Activated gamma-delta T cell (primary cell): ENCODE data around the gene SYPL1.

Experiments
- DNase-seq: peaks from one replicate; lab custom pipeline; 2025; lab: John Stamatoyannopoulos, UW

The SYPL1 gene

DNA sequence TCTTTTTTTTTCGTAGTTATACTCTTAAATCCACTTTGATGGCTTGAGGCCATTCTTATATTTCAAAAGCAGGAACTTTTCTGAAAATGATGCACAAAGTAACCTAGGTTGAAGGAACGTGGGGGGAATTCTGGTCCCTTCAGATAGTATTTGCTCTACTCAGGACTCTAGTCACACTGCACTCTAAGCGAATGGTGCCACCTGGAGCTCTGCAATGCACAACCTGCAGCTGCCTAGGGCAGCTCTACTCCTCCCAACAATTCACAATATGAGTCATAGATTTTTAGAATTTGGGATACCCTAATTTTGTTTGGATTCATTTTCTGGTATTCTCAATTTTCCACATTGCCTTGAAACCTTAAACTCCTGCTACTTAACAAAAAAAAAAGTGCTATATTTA is 17.3 kb downstream of the SYPL1 start:
- DNase-seq = no peak

DNA sequence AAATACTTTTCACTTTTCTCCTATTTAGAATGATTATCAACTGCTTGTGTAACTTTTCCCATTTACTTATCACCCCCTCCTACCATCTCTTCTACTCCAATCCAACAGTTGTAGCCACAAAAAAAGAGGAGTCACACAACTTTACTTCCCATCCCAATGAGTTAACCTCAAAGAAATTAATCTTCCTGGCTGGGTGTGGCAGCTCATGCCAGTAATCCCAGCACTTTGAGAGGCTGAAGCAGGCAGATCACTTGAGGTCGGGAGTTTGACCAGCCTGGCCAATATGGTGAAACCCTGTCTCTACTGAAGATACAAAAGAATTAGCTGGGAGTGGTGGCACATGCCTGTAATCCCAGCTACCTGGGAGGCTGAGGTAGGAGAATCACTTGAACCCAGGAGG is 19.9 kb downstream of the SYPL1 start:
- DNase-seq = no peak

GRCh38 chr7:106089647-106090046 is 22.5 kb downstream of the SYPL1 start:
- DNase-seq = no peak

DNA sequence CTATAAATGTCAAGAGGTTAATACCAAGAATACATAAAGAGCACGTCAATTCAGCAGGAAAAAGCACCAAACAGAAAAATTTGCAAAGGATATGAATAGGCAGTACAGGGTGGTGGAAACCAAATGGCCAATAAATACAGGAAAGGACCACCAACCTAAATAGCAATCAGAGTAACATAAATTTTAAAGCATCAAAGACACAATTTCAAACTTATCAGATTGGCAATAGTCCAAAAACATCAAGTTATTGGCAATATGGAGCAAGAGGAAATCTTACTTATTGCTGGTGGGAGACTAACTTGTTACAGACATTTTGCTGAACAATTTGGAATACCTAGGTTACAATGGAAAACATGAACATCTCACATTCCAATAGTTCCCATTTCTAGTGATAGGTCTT is 24.1 kb downstream of the SYPL1 start:
- no peak for DNase-seq

GRCh38 chr7:106086062-106086461 is 26.1 kb downstream of the SYPL1 start:
- no peak for DNase-seq

DNA sequence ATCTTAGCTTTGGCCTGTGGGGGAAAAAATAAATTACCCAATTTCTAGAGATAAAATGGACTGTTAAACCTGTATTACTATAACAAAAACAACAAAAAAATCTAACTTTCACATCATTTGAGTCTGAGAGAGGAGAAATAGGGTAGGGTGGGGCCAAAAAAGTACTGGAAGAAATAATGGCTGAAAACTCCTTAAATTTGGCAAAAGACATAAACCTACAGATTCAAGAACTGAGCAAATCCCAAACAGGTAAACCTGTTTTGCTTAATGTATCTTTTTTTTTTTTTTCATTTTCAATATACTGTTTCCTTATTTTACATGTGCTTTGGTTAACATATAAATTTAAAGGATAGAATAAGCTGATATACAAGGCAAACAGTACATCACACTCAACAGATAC is 27.1 kb downstream of the SYPL1 start:
- DNase-seq = no peak

DNA sequence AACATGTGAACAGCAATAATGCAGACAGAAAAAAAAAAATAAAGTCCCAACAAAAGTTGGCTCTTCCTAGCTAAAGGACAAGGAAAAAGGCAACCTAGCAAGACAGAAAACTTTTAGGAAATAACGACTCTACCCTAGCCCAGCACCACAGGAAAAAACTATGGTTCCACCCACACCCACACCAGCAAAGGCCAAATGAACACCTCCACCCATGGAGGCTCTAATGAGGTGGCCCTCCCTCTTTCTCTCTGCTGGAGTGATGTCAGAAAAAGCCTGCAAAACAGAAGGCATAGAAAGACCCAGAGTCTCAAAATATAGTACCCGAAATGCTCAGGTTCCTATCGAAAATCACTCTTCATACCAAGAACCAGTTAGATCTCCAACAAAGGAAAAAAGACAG is 28.4 kb downstream of the SYPL1 start:
- DNase-seq = no peak

DNA sequence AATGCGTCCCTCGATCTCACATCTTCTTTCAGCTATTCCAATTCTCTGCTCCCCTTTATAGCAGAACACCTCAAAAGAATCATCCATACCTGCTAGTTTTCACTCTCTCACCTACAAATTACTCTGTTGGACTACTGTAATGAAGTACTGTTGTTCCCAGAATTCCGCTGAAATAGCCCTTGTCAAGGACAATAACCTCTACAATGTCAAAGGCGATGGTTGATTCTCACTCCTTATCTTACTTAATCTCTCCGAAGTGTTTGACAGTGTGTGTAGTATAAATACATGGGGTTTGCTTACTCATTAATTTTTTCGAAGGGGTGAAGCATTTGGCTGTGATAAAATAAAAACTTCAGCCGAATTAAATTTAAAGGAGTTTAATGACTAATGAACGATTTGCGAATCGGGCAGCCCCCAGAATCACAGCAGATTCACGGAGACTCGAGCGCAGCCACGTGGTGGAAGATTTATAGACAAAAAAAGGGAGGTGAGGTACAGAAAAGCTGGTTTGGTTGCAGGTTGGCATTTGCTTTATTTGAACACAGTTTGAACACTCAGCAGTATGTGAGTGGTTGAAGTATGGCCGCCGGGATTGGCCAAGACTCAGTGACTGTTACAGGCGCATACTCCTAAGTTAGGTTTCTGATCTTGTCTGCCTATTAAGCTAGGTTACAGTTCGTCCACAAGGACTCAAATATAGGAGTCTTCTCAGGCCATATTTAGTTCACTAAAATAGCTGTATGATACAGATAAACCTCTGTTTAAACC is 29.8 kb downstream of the SYPL1 start:
- DNase-seq = no peak

- DNase-seq = no peak
Observed at GRCh38 chr7:106080300-106080987, 31.7 kb downstream of the SYPL1 start.

DNA sequence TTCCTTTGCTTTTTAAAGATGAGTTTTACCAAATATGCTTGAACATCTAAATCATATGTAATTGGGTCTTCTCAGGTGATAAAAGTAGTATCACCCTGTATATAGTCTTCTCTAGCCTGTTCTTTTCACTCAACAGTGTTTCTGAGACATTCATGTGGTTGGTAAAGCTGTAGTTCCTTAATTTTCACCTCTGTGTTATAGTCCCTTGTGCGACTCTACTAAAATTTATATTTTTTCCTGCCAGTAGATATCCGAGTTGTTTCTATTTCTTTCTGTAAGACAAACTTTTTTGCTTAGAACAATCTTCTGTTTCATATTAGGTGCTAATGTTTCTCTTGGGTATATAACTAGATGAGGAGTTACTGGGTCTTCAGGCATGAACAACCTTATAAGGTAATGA is 35.6 kb downstream of the SYPL1 start:
- DNase-seq = no peak

DNA sequence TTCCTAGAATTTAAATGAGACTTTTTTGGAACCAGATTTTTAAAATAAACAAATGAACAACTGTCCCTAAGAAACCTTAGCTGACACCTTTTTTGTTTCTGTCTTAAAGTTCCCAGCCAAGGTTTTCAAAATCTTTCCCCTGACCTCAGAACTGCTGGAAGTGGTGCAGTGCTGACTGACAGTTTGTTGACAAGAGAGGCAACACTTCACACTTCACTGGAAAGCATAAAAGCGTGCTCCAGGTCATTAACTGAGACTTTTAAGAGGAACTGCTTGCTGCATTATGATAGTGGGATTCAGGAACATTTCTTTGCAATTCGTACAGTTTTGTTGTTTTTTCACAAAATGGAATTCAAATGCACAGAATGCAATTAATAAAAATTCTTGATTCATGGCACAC is 36.2 kb downstream of the SYPL1 start:
- no peak for DNase-seq

GRCh38 chr7:106074257-106074656 is 37.9 kb downstream of the SYPL1 start:
- no peak for DNase-seq

DNA sequence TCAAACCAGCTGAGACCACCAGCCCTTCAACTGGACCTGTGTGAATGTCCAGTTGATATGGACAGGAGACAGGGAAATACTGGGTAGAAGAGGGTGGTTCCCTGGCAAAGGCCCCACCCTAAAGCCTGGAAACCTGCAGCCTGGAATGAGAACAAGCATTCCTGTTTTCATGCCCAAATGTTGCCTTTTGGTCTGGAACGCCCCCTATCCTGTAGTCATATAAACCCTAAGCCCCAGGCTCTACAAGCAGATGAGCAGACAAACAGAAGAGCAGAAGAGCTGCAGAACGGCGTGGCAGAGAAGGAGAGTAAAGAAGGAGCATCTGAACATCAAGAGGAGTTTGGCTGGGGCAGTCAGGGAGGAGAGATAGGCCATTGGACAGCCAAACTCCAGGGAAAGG is 38.4 kb downstream of the SYPL1 start:
- no peak for DNase-seq

DNA sequence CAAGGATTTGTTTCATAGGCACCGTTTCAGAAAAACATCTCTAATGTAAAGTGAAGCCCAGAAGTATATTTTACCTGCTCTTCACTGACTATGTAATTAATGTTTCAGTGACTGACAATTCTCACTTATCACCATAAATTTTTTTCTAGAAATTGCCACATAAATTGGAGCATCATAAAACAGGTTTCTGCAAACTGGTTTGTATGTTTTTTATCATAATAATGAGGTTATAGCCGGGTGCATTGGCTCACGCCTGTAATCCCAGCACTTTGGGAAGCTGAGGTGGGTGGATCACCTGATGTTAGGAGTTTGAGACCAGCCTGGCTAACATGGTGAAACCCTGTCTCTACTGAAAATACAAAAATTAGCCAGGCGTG is 39.4 kb downstream of the SYPL1 start:
- DNase-seq = no peak

- no peak for DNase-seq
Observed at GRCh38 chr7:106071999-106072714, 40.0 kb downstream of the SYPL1 start.

DNA sequence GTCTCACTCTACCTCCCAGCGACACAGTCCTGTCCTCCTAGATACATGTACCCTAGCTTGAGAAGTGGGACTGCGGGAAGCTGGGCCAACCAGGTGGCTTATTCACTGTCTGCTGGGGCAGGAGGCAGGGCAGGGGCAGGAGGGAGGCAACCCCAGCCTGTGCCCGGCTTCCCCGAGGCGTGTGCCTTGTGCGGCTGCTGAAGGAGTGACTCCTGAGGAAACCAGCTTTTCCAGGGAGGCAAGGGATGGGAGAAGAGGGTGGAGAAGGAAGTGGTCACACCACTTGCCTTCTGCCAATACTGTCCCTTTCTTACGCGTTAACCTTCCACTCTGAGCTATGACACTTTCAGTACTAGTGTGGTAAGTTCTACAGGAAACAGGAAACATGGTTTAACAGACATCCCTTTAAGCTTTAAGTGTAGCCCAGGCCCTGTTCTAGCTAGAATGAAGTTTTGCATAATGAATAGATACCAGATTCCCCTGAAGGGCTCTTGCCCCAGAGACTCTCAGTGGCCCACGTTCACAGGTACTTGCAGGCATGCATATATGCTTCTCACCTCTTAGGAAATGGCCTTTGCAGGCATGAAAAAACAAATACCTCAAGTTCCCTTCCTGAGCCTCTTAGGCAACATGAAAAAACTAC is 40.6 kb downstream of the SYPL1 start:
- DNase-seq = no peak

- no peak for DNase-seq
Observed at GRCh38 chr7:106070567-106071254, 41.4 kb downstream of the SYPL1 start.

GRCh38 chr7:106070201-106070551 is 41.9 kb downstream of the SYPL1 start:
- DNase-seq = no peak

GRCh38 chr7:106069471-106070200 is 42.5 kb downstream of the SYPL1 start:
- DNase-seq = no peak

DNA sequence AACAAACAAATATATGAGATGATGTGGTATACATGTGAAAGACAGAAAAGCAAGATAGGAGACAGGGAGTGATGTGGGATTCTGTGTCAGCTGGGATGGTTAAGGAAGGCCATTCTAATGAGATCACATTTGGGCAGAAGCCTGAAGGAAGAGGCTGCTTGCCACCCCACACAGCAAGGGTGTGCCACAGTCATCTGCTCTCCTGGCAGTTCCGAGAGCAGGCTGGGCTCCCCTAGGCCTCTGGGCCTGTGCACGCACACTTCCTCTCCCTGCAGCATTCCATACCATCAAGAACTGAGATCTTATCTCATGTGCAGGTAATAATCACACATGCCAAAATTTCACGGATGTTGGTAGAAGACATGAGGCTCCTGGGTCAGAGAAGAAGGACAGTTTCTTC is 43.1 kb downstream of the SYPL1 start:
- DNase-seq = no peak

DNA sequence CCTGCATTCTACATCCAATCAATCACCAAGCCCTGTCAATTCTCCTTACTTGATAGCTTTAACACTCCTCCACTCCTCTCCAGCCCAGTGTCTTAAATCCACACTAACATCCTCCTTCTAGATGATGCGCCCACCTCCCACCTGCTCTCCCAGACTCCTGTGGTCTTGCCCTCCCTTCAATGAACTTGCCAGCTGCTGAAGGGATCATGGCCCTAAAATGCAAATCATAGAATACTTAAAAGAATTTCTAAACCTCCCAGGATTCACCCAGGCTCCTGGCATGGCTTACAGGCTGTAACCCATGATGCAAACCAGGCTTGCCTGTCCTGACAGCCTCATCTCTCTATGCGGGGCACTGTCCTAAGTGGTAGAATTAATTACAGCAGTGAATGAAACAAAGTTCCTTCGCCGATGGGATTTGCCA is 43.6 kb downstream of the SYPL1 start:
- no peak for DNase-seq
